Measurements from ENCODE around the gene RPS6KC1.

The RPS6KC1 gene

DNA sequence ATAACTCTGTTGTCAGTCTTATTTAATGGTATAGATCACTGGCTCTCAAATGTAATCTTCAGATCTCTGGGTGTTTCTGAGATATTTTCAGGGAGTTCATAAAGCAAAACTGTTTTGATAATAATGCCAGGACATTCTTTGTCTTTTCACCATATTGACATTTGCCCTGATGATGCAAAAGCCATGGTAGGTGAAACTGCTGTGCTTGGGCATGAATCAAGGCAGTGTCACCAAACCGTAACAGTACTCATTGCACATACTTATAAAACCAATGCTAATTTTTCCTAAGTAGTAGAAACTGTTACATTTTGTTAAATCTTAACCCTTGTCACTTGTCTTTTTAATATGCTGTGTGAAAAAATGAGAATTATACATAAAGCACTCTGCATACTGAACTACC lies 76.0 kb downstream of the RPS6KC1 start:
- Histone ChIP-seq H3K27ac (ENCODE audit: low read depth, low read length) (no peak overlapping the region), H3K4me3 (ENCODE audit: low read length) (no peak overlapping the region), H3K4me1 (ENCODE audit: control insufficient read depth, low read length) (no peaks in the 10 kb centered on the region), H3F3A (ENCODE audit: control insufficient read depth, insufficient read depth) (no peaks in the 10 kb centered on the region), H3K9me2 (replicated peaks; ENCODE audit: control insufficient read depth, low read length) (no peaks in the 10 kb centered on the region), H3K4me2 (ENCODE audit: low read length) (no peak overlapping the region), H3K36me3 (ENCODE audit: control insufficient read depth, low read length) (no peaks in the 10 kb centered on the region), H4K20me1 (ENCODE audit: control insufficient read depth, insufficient read depth, low read depth, low read length) (no peaks in the 10 kb centered on the region), H3K79me2 (ENCODE audit: control insufficient read depth, low read length) (no peaks in the 10 kb centered on the region), H3K27me3 (ENCODE audit: control insufficient read depth, low read length) (no peaks in the 10 kb centered on the region), H3K9me3 (ENCODE audit: control insufficient read depth, insufficient read depth, low read length) (no peaks in the 10 kb centered on the region)
- TF ChIP-seq CTCF (IDR thresholded peaks at IDR 0.05; ENCODE audit: low read depth, low read length, poor library complexity, severe bottlenecking) (no peak), EZH2phosphoT487 (IDR thresholded peaks at IDR 0.05; ENCODE audit: borderline replicate concordance, low read length) (no peak)

DNA sequence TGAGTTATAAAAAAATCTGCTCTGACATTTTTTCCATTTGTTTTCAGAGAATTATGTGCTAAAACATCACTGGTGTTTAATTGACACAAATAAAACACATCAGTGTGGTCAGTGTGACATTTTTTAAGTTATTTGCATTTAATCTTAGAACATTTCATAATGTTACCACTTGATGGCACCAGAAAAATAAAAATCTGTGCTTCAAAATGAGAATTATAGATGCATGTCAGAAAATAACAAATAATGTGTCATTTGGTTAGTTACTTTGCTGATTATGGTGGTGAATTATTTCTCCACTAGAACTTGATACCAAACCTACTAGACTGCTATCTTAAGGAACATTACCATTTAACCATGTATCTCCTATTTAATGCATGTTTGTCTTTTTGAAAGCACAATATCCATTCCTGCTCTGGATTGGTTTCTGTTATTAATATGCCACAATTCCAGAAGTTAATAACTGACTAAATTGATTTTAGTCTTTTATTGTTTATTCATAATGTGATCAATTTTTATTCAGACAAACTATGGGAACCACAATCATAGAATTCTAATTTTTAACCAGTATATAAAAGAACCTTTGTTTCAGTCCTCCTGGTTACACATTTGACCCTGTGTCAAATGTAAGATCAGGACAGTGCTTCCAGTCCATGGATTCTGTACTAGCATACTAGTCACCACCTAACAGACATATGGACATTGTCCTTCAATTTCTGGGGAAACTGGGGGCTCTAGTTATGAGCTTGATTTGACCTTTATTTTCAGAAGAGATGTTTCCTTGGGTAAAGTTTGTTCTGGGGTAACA lies 81.0 kb downstream of the RPS6KC1 start:
- Histone ChIP-seq H3K4me2 (ENCODE audit: low read length) (no peak overlapping the region), H3K9me3 (ENCODE audit: control insufficient read depth, insufficient read depth, low read length) (no peaks in the 10 kb centered on the region), H3K4me3 (ENCODE audit: low read length) (no peak overlapping the region), H4K20me1 (ENCODE audit: control insufficient read depth, insufficient read depth, low read depth, low read length) (no peaks in the 10 kb centered on the region), H3K27ac (ENCODE audit: low read depth, low read length) (no peak overlapping the region), H3K36me3 (ENCODE audit: control insufficient read depth, low read length) (no peaks in the 10 kb centered on the region), H3K4me1 (ENCODE audit: control insufficient read depth, low read length) (no peaks in the 10 kb centered on the region), H3K27me3 (ENCODE audit: control insufficient read depth, low read length) (no peaks in the 10 kb centered on the region), H3F3A (ENCODE audit: control insufficient read depth, insufficient read depth) (no peaks in the 10 kb centered on the region), H3K9me2 (replicated peaks; ENCODE audit: control insufficient read depth, low read length) (no peaks in the 10 kb centered on the region), H3K79me2 (ENCODE audit: control insufficient read depth, low read length) (no peaks in the 10 kb centered on the region)
- TF ChIP-seq EZH2phosphoT487 (IDR thresholded peaks at IDR 0.05; ENCODE audit: borderline replicate concordance, low read length) (no peak), CTCF (IDR thresholded peaks at IDR 0.05; ENCODE audit: low read depth, low read length, poor library complexity, severe bottlenecking) (no peak)

GRCh38 chr1:213135572-213135971 lies 84.5 kb downstream of the RPS6KC1 start:
- Histone ChIP-seq H3K36me3 (ENCODE audit: control insufficient read depth, low read length) (no peaks in the 10 kb centered on the region), H3K4me3 (ENCODE audit: low read length) (no peak overlapping the region), H4K20me1 (ENCODE audit: control insufficient read depth, insufficient read depth, low read depth, low read length) (no peaks in the 10 kb centered on the region), H3K27me3 (ENCODE audit: control insufficient read depth, low read length) (no peaks in the 10 kb centered on the region), H3K27ac (ENCODE audit: low read depth, low read length) (no peak overlapping the region), H3K4me1 (ENCODE audit: control insufficient read depth, low read length) (no peaks in the 10 kb centered on the region), H3K9me2 (replicated peaks; ENCODE audit: control insufficient read depth, low read length) (no peaks in the 10 kb centered on the region), H3F3A (ENCODE audit: control insufficient read depth, insufficient read depth) (no peaks in the 10 kb centered on the region), H3K4me2 (ENCODE audit: low read length) (no peak overlapping the region), H3K79me2 (ENCODE audit: control insufficient read depth, low read length) (no peaks in the 10 kb centered on the region), H3K9me3 (ENCODE audit: control insufficient read depth, insufficient read depth, low read length) (no peaks in the 10 kb centered on the region; the same call in 1 of the 2 replicates)
- no peak for TF ChIP-seq EZH2phosphoT487 (IDR thresholded peaks at IDR 0.05; ENCODE audit: borderline replicate concordance, low read length)
- TF ChIP-seq CTCF (IDR thresholded peaks at IDR 0.05; ENCODE audit: low read depth, low read length, poor library complexity, severe bottlenecking) = no peak

All from DOHH2 (cell line).